Activated naive CD8-positive, alpha-beta T cell treated with anti-CD3 and anti-CD28 coated beads for 36 hours (primary cell): ENCODE data around the gene LMNA. TPM values are rescaled to one million over a fixed set of nuclear protein-coding genes. Genes with fewer than 3 reads are reported as not detected.
"Not testable (repeated sequence)": the region's sequence is repeated elsewhere in the genome, so short reads cannot be mapped to it uniquely, and the experiment has no call there.

Experiments
- DNase-seq: peaks from one replicate; pipeline ENCODE4 v3.0.0; 2021
- H3K27ac Mint-ChIP-seq: one replicate; pipeline ENCODE4 v1.8.0; 2022; ENCODE audit warnings: mild to moderate bottlenecking, moderate library complexity, mixed read lengths
- H3K27me3 Mint-ChIP-seq: one replicate; pipeline ENCODE4 v1.8.0; 2022; ENCODE audit warnings: mild to moderate bottlenecking, mixed read lengths
- H3K36me3 Mint-ChIP-seq: one replicate; pipeline ENCODE4 v1.8.0; 2021; ENCODE audit warnings: mild to moderate bottlenecking, mixed read lengths
- H3K4me1 Mint-ChIP-seq: one replicate; pipeline ENCODE4 v1.8.0; 2021; ENCODE audit warnings: mixed read lengths
- H3K4me3 Mint-ChIP-seq: one replicate; pipeline ENCODE4 v1.8.0; 2022; ENCODE audit warnings: mild to moderate bottlenecking, moderate library complexity, mixed read lengths
- H3K9me3 Mint-ChIP-seq: one replicate; pipeline ENCODE4 v1.8.0; 2022; ENCODE audit warnings: mixed read lengths
- total RNA-seq, 2 experiments: library from RNA; stranded (reverse); gene quantifications; one replicate each; pipeline ENCODE4 v1.2.3, GENCODE V29; 2021

Gene LMNA
- total RNA-seq, 2 experiments from 2014 or later = 32.3 to 37.8 TPM

- H3K4me1 Mint-ChIP-seq = peaks cover 15% of the 10 kb centered on the region
- no peak overlapping the region for H3K27ac Mint-ChIP-seq
- DNase-seq = no peak
- H3K4me3 Mint-ChIP-seq = no peak overlapping the region
- no peaks in the 10 kb centered on the region for H3K27me3 Mint-ChIP-seq
- H3K36me3 Mint-ChIP-seq = peaks cover 19% of the 10 kb centered on the region
- H3K9me3 Mint-ChIP-seq = peaks cover 5% of the 10 kb centered on the region
Measured at GRCh38 chr1:156164125-156164831, 49.8 kb downstream of the LMNA start.

GRCh38 chr1:156165083-156165482 is 50.6 kb downstream of the LMNA start:
- Mint-ChIP-seq H3K4me1 (peaks cover 15% of the 10 kb centered on the region), H3K9me3 (peaks cover 5% of the 10 kb centered on the region), H3K27me3 (no peaks in the 10 kb centered on the region), H3K4me3 (no peak overlapping the region), H3K36me3 (peaks cover 19% of the 10 kb centered on the region), H3K27ac (no peak overlapping the region)
- no peak for DNase-seq

GRCh38 chr1:156167536-156167935 is 53.0 kb downstream of the LMNA start:
- Mint-ChIP-seq H3K27ac (no peak overlapping the region), H3K36me3 (peaks cover 16% of the 10 kb centered on the region), H3K9me3 (peaks cover 5% of the 10 kb centered on the region), H3K4me1 (peaks cover 3% of the 10 kb centered on the region), H3K27me3 (no peaks in the 10 kb centered on the region), H3K4me3 (no peak overlapping the region)
- no peak for DNase-seq

GRCh38 chr1:156172696-156173470 is 58.4 kb downstream of the LMNA start:
- peaks cover 11% of the 10 kb centered on the region for H3K4me1 Mint-ChIP-seq
- H3K27ac Mint-ChIP-seq = no peak overlapping the region
- no peak for DNase-seq
- H3K36me3 Mint-ChIP-seq = peaks cover 3% of the 10 kb centered on the region
- H3K4me3 Mint-ChIP-seq = no peak overlapping the region
- no peaks in the 10 kb centered on the region for H3K9me3 Mint-ChIP-seq
- H3K27me3 Mint-ChIP-seq = no peaks in the 10 kb centered on the region

- no peak for DNase-seq
- H3K9me3 Mint-ChIP-seq = no peaks in the 10 kb centered on the region
- no peaks in the 10 kb centered on the region for H3K27me3 Mint-ChIP-seq
- no peak overlapping the region for H3K4me3 Mint-ChIP-seq
- peaks cover 8% of the 10 kb centered on the region for H3K36me3 Mint-ChIP-seq
- no peak overlapping the region for H3K27ac Mint-ChIP-seq
- peaks cover 20% of the 10 kb centered on the region for H3K4me1 Mint-ChIP-seq
Measured at GRCh38 chr1:156176610-156177210, 62.2 kb downstream of the LMNA start.

GRCh38 chr1:156177919-156178654 is 63.6 kb downstream of the LMNA start:
- H3K4me1 Mint-ChIP-seq = peaks cover 16% of the 10 kb centered on the region
- H3K9me3 Mint-ChIP-seq = no peaks in the 10 kb centered on the region
- H3K27ac Mint-ChIP-seq = peak overlapping the region; percentile 55
- DNase-seq = no peak
- peaks cover 8% of the 10 kb centered on the region for H3K36me3 Mint-ChIP-seq
- no peaks in the 10 kb centered on the region for H3K27me3 Mint-ChIP-seq
- H3K4me3 Mint-ChIP-seq = peak overlapping the region; percentile 3

- no peaks in the 10 kb centered on the region for H3K9me3 Mint-ChIP-seq
- H3K36me3 Mint-ChIP-seq = peaks cover 6% of the 10 kb centered on the region
- no peak overlapping the region for H3K27ac Mint-ChIP-seq
- no peak for DNase-seq
- no peaks in the 10 kb centered on the region for H3K27me3 Mint-ChIP-seq
- peaks cover 10% of the 10 kb centered on the region for H3K4me1 Mint-ChIP-seq
- no peak overlapping the region for H3K4me3 Mint-ChIP-seq
Measured at GRCh38 chr1:156180471-156180870, 66.0 kb downstream of the LMNA start.

GRCh38 chr1:156181391-156181924 is 66.9 kb downstream of the LMNA start:
- not testable (repeated sequence) for H3K27ac Mint-ChIP-seq, H3K9me3 Mint-ChIP-seq, H3K36me3 Mint-ChIP-seq, H3K27me3 Mint-ChIP-seq, DNase-seq, H3K4me3 Mint-ChIP-seq
- H3K4me1 Mint-ChIP-seq = peaks cover 13% of the 10 kb centered on the region

- H3K4me3 Mint-ChIP-seq, H3K9me3 Mint-ChIP-seq, DNase-seq, H3K36me3 Mint-ChIP-seq, H3K27me3 Mint-ChIP-seq, H3K27ac Mint-ChIP-seq: not testable (repeated sequence)
- H3K4me1 Mint-ChIP-seq = peaks cover 13% of the 10 kb centered on the region
Measured at GRCh38 chr1:156182010-156182779, 67.7 kb downstream of the LMNA start.

- not testable (repeated sequence) for H3K4me3 Mint-ChIP-seq, H3K4me1 Mint-ChIP-seq, H3K27me3 Mint-ChIP-seq, DNase-seq, H3K36me3 Mint-ChIP-seq, H3K27ac Mint-ChIP-seq
- peaks cover 12% of the 10 kb centered on the region for H3K9me3 Mint-ChIP-seq
Measured at GRCh38 chr1:156186347-156187177, 72.1 kb downstream of the LMNA start.

Other genes starting within 250 kb of the LMNA start
- gene RIT1, start 203.4 kb upstream of the LMNA start, total RNA-seq = 10 to 100 TPM; 19.4 to 20.0 TPM
- gene KHDC4, start 180.3 kb upstream of the LMNA start, total RNA-seq = 10 to 100 TPM; 53.2 to 54.7 TPM
- gene RXFP4, start 173.1 kb upstream of the LMNA start, total RNA-seq = under 1 TPM in 1 of 2 experiments, not detected in 1; 0.16 TPM
- gene ARHGEF2, start 136.2 kb upstream of the LMNA start, total RNA-seq = 100 to 1,000 TPM; 135 to 148 TPM
- 100 to 1,000 TPM; 155 TPM for gene SSR2, start 93.8 kb upstream of the LMNA start, total RNA-seq
- 10 to 100 TPM; 42.6 to 47.1 TPM for gene UBQLN4, start 60.9 kb upstream of the LMNA start, total RNA-seq
- gene LAMTOR2, start 59.9 kb upstream of the LMNA start, total RNA-seq = 10 to 100 TPM; 45.9 to 49.1 TPM
- gene RAB25, start 53.6 kb upstream of the LMNA start, total RNA-seq = under 1 TPM; 0.64 to 0.99 TPM
- under 1 TPM; 0.34 to 0.35 TPM for gene MEX3A, start 32.2 kb upstream of the LMNA start, total RNA-seq
- 10 to 100 TPM; 13.2 to 16.1 TPM for gene SEMA4A, start 38.9 kb downstream of the LMNA start, total RNA-seq
- gene SLC25A44, start 79.4 kb downstream of the LMNA start, total RNA-seq = 10 to 100 TPM; 55.0 to 60.7 TPM
- gene PMF1, start 98.3 kb downstream of the LMNA start, total RNA-seq = 10 to 100 TPM; 83.4 to 87.3 TPM
- 1 to 10 TPM; 1.6 to 2.2 TPM for gene BGLAP, start 127.5 kb downstream of the LMNA start, total RNA-seq
- gene PAQR6, start 133.3 kb downstream of the LMNA start, total RNA-seq = 1 to 10 TPM; 4.4 to 4.9 TPM
- 10 to 100 TPM; 90.7 to 92.0 TPM for gene SMG5, start 168.1 kb downstream of the LMNA start, total RNA-seq
- 1 to 10 TPM; 7.3 to 7.8 TPM for gene TMEM79, start 169.6 kb downstream of the LMNA start, total RNA-seq
- 10 to 100 TPM; 17.0 to 20.5 TPM for gene GLMP, start 181.0 kb downstream of the LMNA start, total RNA-seq
- not detected for gene VHLL, start 184.6 kb downstream of the LMNA start, total RNA-seq
- gene CCT3, start 223.6 kb downstream of the LMNA start, total RNA-seq = 100 to 1,000 TPM; 497 to 499 TPM
- gene TSACC, start 223.8 kb downstream of the LMNA start, total RNA-seq = not detected